Smooth muscle cell of trachea (primary cell): ENCODE results near the gene S100A9. TPM values are rescaled to one million over a fixed set of nuclear protein-coding genes. Genes with fewer than 3 reads are reported as not detected.

Source experiments
- total RNA-seq: library from RNA; depleted of rRNA; stranded (reverse); fragments of >200 nt; gene quantifications from 2 replicates; pipeline ENCODE4 v1.2.1, GENCODE V29; 2014

S100A9 gene
- not detected in 2 replicates for total RNA-seq

DNA sequence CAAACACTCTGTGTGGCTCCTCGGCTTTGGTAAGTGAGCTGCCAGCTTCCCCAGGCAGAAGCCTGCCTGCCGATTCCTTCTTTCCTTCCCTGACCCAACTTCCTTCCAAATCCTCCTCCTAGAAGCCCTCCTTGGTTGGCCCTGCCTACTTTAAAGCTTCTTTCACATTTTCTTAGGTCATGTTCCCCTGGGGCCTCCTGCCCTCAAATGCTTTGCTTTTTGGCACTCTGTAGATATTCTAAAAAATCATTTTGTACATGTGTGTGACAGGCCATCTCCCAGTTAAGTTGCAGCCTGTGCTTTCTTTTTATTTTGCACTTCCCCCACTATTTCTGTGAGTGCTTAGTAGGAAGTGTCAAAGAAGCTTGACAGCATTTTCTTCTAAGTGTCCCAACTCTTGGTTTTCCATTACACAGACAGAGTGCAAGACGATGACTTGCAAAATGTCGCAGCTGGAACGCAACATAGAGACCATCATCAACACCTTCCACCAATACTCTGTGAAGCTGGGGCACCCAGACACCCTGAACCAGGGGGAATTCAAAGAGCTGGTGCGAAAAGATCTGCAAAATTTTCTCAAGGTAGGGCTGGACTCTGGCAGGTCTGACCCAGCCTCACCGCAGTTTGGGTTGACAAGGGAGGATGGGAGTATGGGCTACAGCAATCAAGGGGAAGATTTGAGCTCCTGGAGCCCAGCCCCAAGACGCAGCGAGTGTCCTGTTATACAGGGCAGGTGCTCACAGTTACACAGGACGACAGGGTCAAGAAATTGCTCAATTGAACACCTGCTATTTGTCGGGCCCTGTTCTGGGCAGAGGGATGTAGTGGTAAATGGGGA, at the start of gene S100A9:
Gene S100A9, plus strand, starts transcription at position 2 of the 838 bp plus-strand sequence. Its CDS starts 430 bp downstream, at position 432.

DNA sequence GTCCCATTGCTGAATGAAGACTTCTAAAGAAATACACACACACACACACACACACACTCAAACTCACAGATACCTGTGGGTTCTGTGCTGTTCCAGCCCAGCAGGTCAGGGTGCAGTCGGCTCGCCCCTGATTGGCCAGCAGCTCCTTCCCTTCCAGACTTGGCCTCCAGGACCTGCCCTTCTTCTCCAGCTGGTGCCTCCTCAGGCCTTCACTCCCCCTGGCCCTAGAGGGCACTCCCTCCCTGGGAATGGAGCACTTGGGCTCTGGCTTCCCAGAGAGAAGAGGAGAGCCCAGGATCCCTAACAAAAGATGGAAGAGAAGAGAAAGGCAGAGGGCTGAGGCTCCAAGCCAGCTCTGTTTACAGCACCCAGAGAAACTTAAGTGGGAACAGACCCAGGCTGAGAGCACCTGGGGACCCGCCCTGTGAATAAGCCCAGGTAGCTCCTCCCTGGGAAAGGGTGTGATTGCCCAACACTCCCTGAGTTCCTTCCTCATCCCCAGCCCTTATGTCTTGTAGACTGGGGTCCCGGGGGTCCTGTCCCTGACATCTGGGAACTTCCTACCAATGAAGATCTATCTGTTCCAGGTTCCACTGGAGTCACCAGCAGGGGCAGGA, 45.0 kb upstream of the S100A9 start, which contains the start of gene PGLYRP3:
Gene PGLYRP3, minus strand, starts transcription at position 383 of the 617 bp plus-strand sequence. CDS start 2,287 bp downstream, outside the sequence.

DNA sequence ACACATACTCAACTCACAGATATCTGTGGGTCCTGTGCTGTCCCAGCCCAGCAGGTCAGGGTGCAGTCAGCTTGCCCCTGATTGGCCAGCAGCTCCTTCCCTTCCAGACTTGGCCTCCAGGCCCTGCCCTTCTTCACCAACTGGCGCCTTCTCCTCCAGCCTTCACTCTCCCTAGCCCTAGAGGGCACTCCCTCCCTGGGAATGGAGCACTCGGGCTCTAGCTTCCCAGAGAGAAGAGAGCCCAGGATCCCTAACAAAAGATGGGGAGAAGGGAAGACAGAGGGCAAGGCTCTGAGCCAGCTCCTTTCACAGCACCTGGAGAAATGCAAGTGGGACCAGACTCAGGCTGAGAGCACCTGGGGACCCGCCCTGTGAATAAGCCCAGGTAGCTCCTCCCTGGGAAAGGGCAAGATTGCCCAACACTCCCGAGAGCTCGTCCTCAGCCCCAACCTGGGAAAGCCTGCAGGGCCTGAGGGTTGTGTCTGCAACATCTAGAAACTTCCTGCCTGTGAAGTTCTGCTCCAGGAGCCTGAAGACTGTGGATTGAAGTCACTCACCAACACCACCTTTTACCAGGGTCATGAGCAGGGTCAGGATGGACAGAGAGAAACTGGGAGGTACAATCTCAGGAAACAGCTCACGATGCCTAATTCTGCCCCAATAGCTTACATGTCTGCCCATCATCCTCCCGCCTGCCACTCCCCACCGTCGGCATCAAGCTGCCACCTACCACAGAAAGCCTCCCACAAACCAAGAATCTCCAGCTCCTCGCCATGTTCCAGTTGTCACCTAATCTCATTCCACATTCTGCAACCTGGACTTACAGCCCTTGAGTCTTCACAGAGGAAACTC, 8.9 kb upstream of the S100A9 start, which contains the start of gene PGLYRP4:
Gene PGLYRP4, minus strand, starts transcription at position 331 of the 852 bp plus-strand sequence. CDS start 909 bp downstream, outside the sequence.

GRCh38 chr1:153375511-153375910, 17.9 kb downstream of the S100A9 start, which contains the start of gene S100A12:
Gene S100A12, minus strand, starts transcription at chr1:153375621. Its CDS starts 1,029 bp downstream, at chr1:153374592.

DNA sequence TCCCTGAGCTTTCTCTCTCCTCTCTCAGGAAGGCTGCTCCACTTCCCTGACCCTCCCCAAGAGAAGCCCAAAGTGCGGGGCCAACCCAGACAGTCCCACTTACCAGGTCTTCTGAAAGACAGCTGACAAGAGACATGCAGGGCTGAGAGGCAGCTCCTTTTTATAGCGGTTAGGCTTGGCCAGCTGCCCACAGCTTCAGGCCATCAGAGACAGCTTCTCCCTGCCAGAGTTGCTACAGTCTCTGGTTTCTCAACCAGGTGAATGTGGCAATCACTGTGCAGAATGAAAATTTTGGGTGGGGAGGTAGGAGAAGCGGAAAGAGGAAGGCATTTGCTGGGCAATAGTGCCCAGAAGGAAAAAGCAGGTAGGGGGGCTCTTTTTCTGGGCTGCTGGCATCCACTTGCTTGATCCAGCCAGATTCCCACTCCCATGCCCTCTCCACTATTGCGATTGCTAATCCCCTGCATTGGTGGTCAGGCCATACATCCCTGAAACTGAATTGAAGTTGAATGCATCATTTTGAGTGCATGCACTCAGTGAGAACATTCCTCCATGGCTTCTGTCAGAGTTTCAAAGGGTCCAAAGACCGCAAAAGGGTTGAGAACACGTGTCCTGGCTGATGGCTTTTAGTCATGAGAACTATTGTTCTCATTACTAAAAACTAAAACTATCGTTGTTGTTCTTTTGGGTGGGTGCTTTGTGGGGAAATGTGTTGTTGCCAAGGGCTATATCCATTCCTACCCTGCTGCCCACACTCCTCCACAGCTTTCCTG, 33.5 kb downstream of the S100A9 start, which contains the start of gene S100A8:
Gene S100A8, minus strand, starts transcription at position 136 of the 773 bp plus-strand sequence. CDS start 538 bp downstream, outside the sequence.

Other genes with a start within 250 kb of the S100A9 start
- not detected in 2 replicates for gene SPRR2F, start 244.3 kb upstream of the S100A9 start, total RNA-seq
- gene SPRR2G, start 207.0 kb upstream of the S100A9 start, total RNA-seq = not detected in 2 replicates
- not detected in 2 replicates for gene LELP1, start 154.4 kb upstream of the S100A9 start, total RNA-seq
- gene PRR9, start 140.3 kb upstream of the S100A9 start, total RNA-seq = not detected in 2 replicates
- not detected in 2 replicates for gene LORICRIN, start 98.2 kb upstream of the S100A9 start, total RNA-seq
- gene PGLYRP3, start 44.9 kb upstream of the S100A9 start, total RNA-seq = not detected in 2 replicates
- not detected in 2 replicates for gene PGLYRP4, start 9.0 kb upstream of the S100A9 start, total RNA-seq
- gene S100A12, start 17.8 kb downstream of the S100A9 start, total RNA-seq = not detected in 2 replicates
- gene S100A8, start 33.2 kb downstream of the S100A9 start, total RNA-seq = not detected in 2 replicates
- not detected in 2 replicates for gene S100A7A, start 58.7 kb downstream of the S100A9 start, total RNA-seq
- gene S100A7, start 102.8 kb downstream of the S100A9 start, total RNA-seq = not detected in 2 replicates
- gene S100A6, start 178.1 kb downstream of the S100A9 start, total RNA-seq = 1,776 and 1,851 TPM in 2 replicates
- not detected in 2 replicates for gene S100A5, start 183.1 kb downstream of the S100A9 start, total RNA-seq
- gene S100A4, start 188.0 kb downstream of the S100A9 start, total RNA-seq = 514 and 844 TPM in 2 replicates
- gene S100A3, start 191.4 kb downstream of the S100A9 start, total RNA-seq = 2.8 and 8.6 TPM in 2 replicates
- 3.3 and 6.0 TPM in 2 replicates for gene S100A2, start 208.0 kb downstream of the S100A9 start, total RNA-seq